ENCODE measurements around the gene PRIM1. TPM values are rescaled to one million over a fixed set of nuclear protein-coding genes. Genes with fewer than 3 reads are reported as not detected.

Gene PRIM1
- total RNA-seq, 2 experiments from 2014 or later: 81.3 to 83.7 TPM

DNA sequence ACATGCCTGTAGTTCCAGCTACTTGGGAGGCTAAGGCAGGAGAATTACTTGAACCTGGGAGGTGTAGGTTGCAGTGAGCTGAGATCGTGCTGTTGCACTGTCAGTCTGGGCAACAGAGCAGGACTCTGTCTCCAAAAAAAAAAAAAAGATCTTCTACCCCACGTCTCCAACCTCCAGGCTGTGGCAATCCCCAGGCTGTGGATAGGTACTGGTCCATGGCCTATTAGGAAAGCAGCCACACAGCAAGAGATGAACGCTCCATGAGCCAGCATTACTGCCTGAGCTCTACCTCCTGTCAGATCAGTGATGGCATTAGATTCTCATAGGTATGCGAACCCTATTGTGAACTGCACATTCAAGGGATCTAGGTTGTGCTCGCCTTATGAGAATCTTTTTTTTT is 58.0 kb downstream of the PRIM1 start:
- no peaks in the 10 kb centered on the region for H3K9me3 Mint-ChIP-seq (ENCODE audit: low read depth)
- H3K4me3 Mint-ChIP-seq: no peak overlapping the region
- H3K27me3 Mint-ChIP-seq: no peaks in the 10 kb centered on the region
- DNase-seq (no peak), ATAC-seq (no peak)
- POLR2A ChIA-PET: interaction anchor here (0.8 kb wide), 1 partner anchor 31 kb away, joined by 9 read pairs; no protein-coding TSS in a partner anchor
- CTCF ChIA-PET: interaction anchor here (0.6 to 0.8 kb wide), 2 partner anchors 28 to 230 kb away, joined by 3 read pairs; no protein-coding TSS in a partner anchor
- H3K36me3 Mint-ChIP-seq (ENCODE audit: low read depth): no peaks in the 10 kb centered on the region
- no peak overlapping the region for H3K27ac Mint-ChIP-seq
- intact Hi-C loops (cut with DNase I, micrococcal nuclease): no loop called here
- no peaks in the 10 kb centered on the region for H3K4me1 Mint-ChIP-seq

DNA sequence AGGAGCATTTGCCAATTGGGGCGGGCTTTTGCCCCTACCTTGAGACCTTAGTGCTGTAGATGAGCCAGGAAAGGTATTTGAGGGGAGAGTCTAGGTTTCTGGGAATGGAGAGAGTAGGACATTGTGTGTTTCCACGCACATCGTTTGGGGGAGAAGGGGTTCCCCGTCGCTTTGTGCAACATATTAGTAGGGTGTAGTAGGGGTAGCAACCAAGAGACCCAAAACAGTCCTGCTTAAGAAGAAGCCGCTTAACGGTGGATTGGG is 63.3 kb downstream of the PRIM1 start:
- H3K4me3 Mint-ChIP-seq: peak overlapping the region; percentile 99
- peaks cover 39% of the 10 kb centered on the region for H3K36me3 Mint-ChIP-seq (ENCODE audit: low read depth)
- peaks cover 11% of the 10 kb centered on the region for H3K4me1 Mint-ChIP-seq
- no peaks in the 10 kb centered on the region for H3K9me3 Mint-ChIP-seq (ENCODE audit: low read depth)
- ChIA-PET POLR2A (interaction anchor here (1.0 to 3.0 kb wide), 9 partner anchors 9 to 422 kb away, joined by 3 to 37 read pairs (median 6); partner anchors contain the start of genes NAB2, NACA and STAT6), CTCF (interaction anchor here (0.5 to 1.8 kb wide), 9 partner anchors 24 to 405 kb away, joined by 3 to 8 read pairs (median 3); partner anchors contain the start of gene PAN2)
- peak overlapping the region; percentile 100 for H3K27ac Mint-ChIP-seq
- no peaks in the 10 kb centered on the region for H3K27me3 Mint-ChIP-seq
- DNase-seq (no peak), ATAC-seq (no peak)
- intact Hi-C loops (cut with DNase I, micrococcal nuclease): loop anchor here (1.0 to 5.0 kb wide), 18 partner anchors 37 to 871 kb away; partner anchors contain the start of genes NACA (in 2 of the 2), CNPY2 (in 1 of the 2), MYL6B (in 1 of the 2) and NEMP1 (in 1 of the 2)

DNA sequence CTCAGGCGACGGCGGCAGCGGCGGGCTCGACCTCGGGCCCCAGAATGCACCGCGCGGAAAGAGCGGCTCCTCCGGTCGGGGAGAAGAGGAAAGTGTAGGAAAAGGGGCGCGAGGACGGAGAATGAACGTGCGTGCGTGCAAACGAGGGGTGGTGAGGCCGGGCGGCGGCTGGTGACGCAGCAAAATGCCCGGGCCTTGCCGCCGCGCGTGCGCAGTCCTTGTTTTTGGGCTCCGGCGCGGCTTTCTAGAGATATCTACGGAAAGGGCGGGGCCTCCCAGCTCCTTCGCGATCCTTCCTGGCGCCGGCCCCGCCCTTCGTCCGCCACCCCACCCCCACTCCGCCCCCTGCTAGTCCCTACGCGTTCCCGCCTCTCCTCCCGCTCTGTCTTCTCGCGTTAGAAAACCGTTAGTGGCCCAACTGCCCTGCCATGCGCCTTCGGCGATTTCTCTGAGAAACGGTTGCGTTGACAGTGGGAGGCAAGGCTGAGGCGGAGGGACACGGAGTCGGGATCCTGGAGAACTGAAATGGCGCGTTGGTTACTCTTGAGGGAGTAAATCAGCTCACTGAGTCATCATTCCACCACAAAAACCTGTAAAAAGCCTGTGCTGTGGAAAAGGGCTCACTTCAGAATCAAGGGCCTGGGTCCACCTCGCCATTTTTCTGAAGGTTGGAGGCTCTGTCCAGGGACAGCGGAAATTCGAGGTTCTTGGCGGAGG is 63.8 kb downstream of the PRIM1 start, which contains the start of gene PTGES3:
Gene PTGES3 (minus strand): TSS at position 156 of the 717 bp plus-strand sequence. CDS start 285 bp downstream, outside the sequence.
- ChIA-PET CTCF (interaction anchor here (0.5 to 1.8 kb wide), 11 partner anchors 20 to 742 kb away, joined by 3 to 8 read pairs (median 3); partner anchors contain the start of gene PAN2), POLR2A (interaction anchor here (0.5 to 3.0 kb wide), 15 partner anchors 8 to 742 kb away, joined by 3 to 37 read pairs (median 4); partner anchors contain the start of genes NAB2, NACA, NEMP1 and STAT6)
- peaks cover 11% of the 10 kb centered on the region for H3K4me1 Mint-ChIP-seq
- peaks cover 40% of the 10 kb centered on the region for H3K36me3 Mint-ChIP-seq (ENCODE audit: low read depth)
- intact Hi-C loops (cut with DNase I, micrococcal nuclease): loop anchor here (1.0 to 5.0 kb wide), 18 partner anchors 37 to 871 kb away; partner anchors contain the start of genes NACA (in 2 of the 2), CNPY2 (in 1 of the 2), MYL6B (in 1 of the 2) and NEMP1 (in 1 of the 2)
- ATAC-seq (peak; percentile 85), DNase-seq (peak; percentile 99)
- H3K27ac Mint-ChIP-seq: peak within 1 kb of the TSS; percentile 100
- peak within 1 kb of the TSS; percentile 99 for H3K4me3 Mint-ChIP-seq
- no peaks in the 10 kb centered on the region for H3K9me3 Mint-ChIP-seq (ENCODE audit: low read depth)
- no peaks in the 10 kb centered on the region for H3K27me3 Mint-ChIP-seq

DNA sequence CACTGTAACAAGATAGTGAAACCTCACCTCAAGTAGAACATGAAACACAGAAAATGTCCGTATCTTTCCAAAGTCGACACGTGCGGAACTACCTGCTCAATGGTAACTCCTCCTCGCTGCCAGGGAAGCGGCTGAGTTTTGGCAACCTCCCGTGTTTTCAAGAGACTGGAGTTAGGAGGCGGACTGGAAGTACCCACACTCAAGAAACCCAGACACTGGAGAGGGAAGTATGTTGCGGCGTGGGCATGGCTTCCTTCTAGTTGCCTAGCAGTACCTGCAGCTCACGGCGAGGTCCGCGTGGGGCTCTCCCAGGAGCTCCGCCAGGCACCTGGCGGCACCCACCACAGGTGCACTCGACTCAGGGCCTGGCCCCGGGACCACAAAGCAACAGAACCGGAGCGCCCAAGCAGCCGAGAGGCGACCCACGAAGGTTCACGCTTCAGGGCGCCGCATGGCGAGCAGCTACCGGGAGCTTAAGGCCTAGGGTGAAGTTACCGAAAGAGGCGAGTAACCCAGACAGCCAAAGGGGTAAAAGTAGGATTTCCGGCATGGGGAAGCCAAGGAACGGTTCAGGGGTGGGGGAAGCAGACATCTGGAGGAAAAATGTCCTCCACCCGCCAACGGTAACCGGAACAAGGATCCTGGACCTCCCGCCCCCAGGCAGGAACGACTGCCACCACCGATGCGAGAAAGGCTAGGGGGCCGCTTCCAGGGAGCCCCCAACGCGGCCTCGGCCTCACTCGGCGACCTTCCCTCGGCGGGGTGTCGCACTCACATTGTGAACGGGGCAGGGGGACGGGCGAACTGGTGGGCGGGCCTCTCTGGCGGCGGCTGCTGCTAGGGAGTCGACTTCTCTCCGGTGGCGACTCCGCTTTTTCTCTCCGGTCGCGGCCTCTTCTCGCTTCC is 64.6 kb downstream of the PRIM1 start:
- ATAC-seq: no peak
- peak overlapping the region; percentile 100 for H3K27ac Mint-ChIP-seq
- intact Hi-C loops (cut with DNase I, micrococcal nuclease): loop anchor here (1.0 to 5.0 kb wide), 18 partner anchors 38 to 870 kb away; partner anchors contain the start of genes NACA (in 2 of the 2), CNPY2 (in 1 of the 2), MYL6B (in 1 of the 2) and NEMP1 (in 1 of the 2)
- no peaks in the 10 kb centered on the region for H3K27me3 Mint-ChIP-seq
- DNase-seq: peak; percentile 69
- no peaks in the 10 kb centered on the region for H3K9me3 Mint-ChIP-seq (ENCODE audit: low read depth)
- ChIA-PET CTCF (interaction anchor here (0.7 to 1.8 kb wide), 5 partner anchors 16 to 184 kb away, joined by 3 to 8 read pairs (median 3); partner anchors contain the start of gene NACA), POLR2A (interaction anchor here (0.5 to 3.0 kb wide), 16 partner anchors 7 to 743 kb away, joined by 3 to 37 read pairs (median 4); partner anchors contain the start of genes NAB2, NACA, NEMP1 and STAT6)
- peak overlapping the region; percentile 99 for H3K4me3 Mint-ChIP-seq
- peaks cover 18% of the 10 kb centered on the region for H3K4me1 Mint-ChIP-seq
- H3K36me3 Mint-ChIP-seq (ENCODE audit: low read depth): peaks cover 44% of the 10 kb centered on the region

DNA sequence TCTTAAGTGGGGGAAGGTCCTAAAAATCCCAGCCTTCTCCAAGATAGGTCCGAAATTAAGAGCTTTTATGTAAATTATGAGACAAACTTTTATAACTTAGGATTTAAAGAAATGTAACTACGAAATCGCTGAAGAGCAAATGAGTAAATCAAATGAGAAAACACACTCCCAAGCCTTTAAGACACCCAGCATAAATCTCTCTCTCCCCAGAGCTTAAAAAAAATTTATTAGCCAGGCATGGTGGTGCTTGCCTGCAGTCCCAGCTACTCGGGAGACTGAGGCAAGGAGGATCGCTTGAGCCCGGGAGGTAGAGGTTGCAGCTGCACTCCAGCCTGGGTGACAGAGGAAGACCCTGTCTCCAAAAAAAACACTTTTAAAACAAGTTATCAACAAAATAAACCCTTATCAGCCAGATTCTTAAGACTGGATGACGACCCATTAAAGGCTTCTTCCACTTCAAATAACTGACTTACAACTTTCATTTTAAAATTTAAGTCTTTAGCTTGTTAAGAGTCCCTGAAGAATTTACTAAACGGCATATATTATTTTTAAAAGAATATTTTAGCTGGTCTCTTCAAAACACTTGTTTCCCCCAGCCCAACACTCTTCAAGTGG is 67.3 kb downstream of the PRIM1 start:
- Mint-ChIP-seq H3K4me3 (peak overlapping the region; percentile 99), H3K4me1 (peaks cover 37% of the 10 kb centered on the region), H3K27me3 (no peaks in the 10 kb centered on the region), H3K27ac (peak overlapping the region; percentile 100), H3K36me3 (ENCODE audit: low read depth) (peaks cover 62% of the 10 kb centered on the region), H3K9me3 (ENCODE audit: low read depth) (no peaks in the 10 kb centered on the region)
- ATAC-seq: no peak
- no peak for DNase-seq
- ChIA-PET POLR2A (interaction anchor here (1.3 to 2.7 kb wide), 7 partner anchors 34 to 427 kb away, joined by 3 to 14 read pairs (median 4); partner anchors contain the start of genes NACA and STAT6), CTCF (interaction anchor here (0.6 to 3.0 kb wide), 7 partner anchors 24 to 774 kb away, joined by 3 to 15 read pairs (median 3); no protein-coding TSS in a partner anchor)
- intact Hi-C loops (cut with DNase I, micrococcal nuclease): loop anchor here (1.0 to 5.0 kb wide), 11 partner anchors 8 to 868 kb away; partner anchors contain the start of genes CNPY2 (in 1 of the 2), IL23A (in 1 of the 2), NABP2 (in 1 of the 2) and NACA (in 1 of the 2)

DNA sequence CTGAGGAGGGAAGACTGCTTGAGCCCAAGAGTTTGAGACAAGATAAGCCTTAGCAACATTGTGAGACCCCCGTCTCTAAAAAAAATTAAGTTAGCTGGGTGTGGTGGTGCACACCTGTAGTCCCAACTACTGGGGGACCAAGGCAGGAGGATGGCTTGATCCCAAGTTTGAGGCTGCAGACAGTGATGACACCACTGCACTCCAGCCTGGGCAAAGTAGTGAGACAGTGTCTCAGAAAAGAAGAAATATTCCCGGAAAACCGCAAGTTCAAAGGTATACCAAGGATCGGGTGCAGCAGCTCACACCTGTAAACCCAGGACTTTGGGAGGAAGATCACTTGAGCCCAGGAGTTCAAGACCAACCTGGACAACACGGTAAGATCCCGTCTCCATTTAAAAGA is 69.8 kb downstream of the PRIM1 start:
- Mint-ChIP-seq H3K4me3 (peak overlapping the region; percentile 99), H3K27me3 (no peaks in the 10 kb centered on the region), H3K27ac (peak overlapping the region; percentile 86), H3K4me1 (peaks cover 61% of the 10 kb centered on the region), H3K36me3 (ENCODE audit: low read depth) (peaks cover 73% of the 10 kb centered on the region), H3K9me3 (ENCODE audit: low read depth) (no peaks in the 10 kb centered on the region)
- DNase-seq (no peak), ATAC-seq (no peak)
- ChIA-PET CTCF (interaction anchor here (1.8 kb wide), 1 partner anchor 46 kb away, joined by 6 read pairs; no protein-coding TSS in a partner anchor), POLR2A (no interaction called here)
- intact Hi-C loops (cut with DNase I, micrococcal nuclease): no loop called here

Other genes with a start within 250 kb of the PRIM1 start
- 1 to 10 TPM; 5.0 to 7.0 TPM for gene RBMS2, start 230.5 kb downstream of the PRIM1 start, total RNA-seq
- 100 to 1,000 TPM in 1 of 2 experiments, 10 to 100 TPM in 1; 79.4 to 129 TPM for gene BAZ2A, start 122.0 kb downstream of the PRIM1 start, total RNA-seq
- gene ATP5F1B, start 106.3 kb downstream of the PRIM1 start, total RNA-seq: 100 to 1,000 TPM; 756 to 818 TPM
- 100 to 1,000 TPM; 284 to 386 TPM for gene PTGES3, start 64.0 kb downstream of the PRIM1 start, total RNA-seq
- 1,000 to 10,000 TPM; 1,215 to 1,231 TPM for gene NACA, start 27.0 kb downstream of the PRIM1 start, total RNA-seq
- 1 to 10 TPM; 2.6 to 5.1 TPM for gene HSD17B6, start 11.0 kb upstream of the PRIM1 start, total RNA-seq
- gene SDR9C7, start 182.1 kb upstream of the PRIM1 start, total RNA-seq: not detected
- gene RDH16, start 205.3 kb upstream of the PRIM1 start, total RNA-seq: under 1 TPM; 0.18 to 0.32 TPM